22Rv1 (cell line): ENCODE data around the gene EXOSC6.

Experiments
- ZFX ChIP-seq: fragments of 450-650 bp; IDR thresholded peaks from 2 replicates; pipeline ENCODE4 v1.6.1; 2017; ENCODE audit warnings: antibody characterized with exemption, borderline replicate concordance
- TF ChIP-seq, protein P1 (sequence below): fragments of 450-650 bp; IDR thresholded peaks from 2 replicates; pipeline ENCODE4 v1.5.1; 2017; ENCODE audit warnings: mild to moderate bottlenecking

DNA sequence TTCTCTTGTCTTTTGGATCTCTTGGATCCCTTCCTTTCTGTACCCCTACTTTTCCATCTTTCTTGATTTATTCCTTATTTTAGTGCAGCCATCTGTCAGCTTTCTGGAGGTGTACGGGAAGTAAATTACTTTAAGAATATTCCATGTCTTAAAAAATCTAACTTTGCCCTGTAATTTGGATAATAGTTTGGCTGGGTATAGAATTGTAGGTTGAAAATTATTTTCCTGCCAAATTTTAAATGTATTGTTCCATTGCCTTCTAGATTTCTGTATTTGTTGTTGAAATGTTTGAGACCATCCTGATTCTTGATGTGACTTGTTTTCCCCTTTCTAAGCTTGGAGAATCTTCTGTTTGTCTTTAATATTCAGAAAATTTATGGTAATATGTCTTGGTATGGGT is 49.4 kb upstream of the EXOSC6 start:
- TF ChIP-seq, protein P1, sequence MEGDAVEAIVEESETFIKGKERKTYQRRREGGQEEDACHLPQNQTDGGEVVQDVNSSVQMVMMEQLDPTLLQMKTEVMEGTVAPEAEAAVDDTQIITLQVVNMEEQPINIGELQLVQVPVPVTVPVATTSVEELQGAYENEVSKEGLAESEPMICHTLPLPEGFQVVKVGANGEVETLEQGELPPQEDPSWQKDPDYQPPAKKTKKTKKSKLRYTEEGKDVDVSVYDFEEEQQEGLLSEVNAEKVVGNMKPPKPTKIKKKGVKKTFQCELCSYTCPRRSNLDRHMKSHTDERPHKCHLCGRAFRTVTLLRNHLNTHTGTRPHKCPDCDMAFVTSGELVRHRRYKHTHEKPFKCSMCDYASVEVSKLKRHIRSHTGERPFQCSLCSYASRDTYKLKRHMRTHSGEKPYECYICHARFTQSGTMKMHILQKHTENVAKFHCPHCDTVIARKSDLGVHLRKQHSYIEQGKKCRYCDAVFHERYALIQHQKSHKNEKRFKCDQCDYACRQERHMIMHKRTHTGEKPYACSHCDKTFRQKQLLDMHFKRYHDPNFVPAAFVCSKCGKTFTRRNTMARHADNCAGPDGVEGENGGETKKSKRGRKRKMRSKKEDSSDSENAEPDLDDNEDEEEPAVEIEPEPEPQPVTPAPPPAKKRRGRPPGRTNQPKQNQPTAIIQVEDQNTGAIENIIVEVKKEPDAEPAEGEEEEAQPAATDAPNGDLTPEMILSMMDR = no peak
- TF ChIP-seq ZFX = no peak
